ENCODE data around the gene MT1X. TPM values are rescaled to one million over a fixed set of nuclear protein-coding genes. Genes with fewer than 3 reads are reported as not detected.

MT1X gene
- total and polyA plus RNA-seq, 2 of the 13 experiments (the other 11 are each of a cell fraction or from before 2014, with no cell fraction given) = 19.7 to 288 TPM

GRCh38 chr16:56667581-56668571 is 14.4 kb upstream of the MT1X start, which contains the start of gene MT1G (continued):
- TF ChIP-seq ZNF550 (CRISPR knock-in tag; IDR thresholded peaks at IDR 0.05; ENCODE audit: borderline replicate concordance) = no peak
- no peak for TF ChIP-seq ZFP36L2 (CRISPR knock-in tag; IDR thresholded peaks at IDR 0.05)
- TF ChIP-seq HNRNPLL (IDR thresholded peaks at IDR 0.05; ENCODE audit: low read depth, low read length, poor library complexity, severe bottlenecking) = peak; percentile 97
- no peak for TF ChIP-seq SOX5 (CRISPR knock-in tag; IDR thresholded peaks at IDR 0.05; ENCODE audit: borderline replicate concordance)
- no peak for TF ChIP-seq NFATC3 (CRISPR knock-in tag; IDR thresholded peaks at IDR 0.05)
- TF ChIP-seq BRD4 (CRISPR knock-in tag; IDR thresholded peaks at IDR 0.05) = no peak
- TF ChIP-seq SRSF1 (optimal IDR thresholded peaks at IDR 0.05; ENCODE audit: low read depth, low read length) = no peak
- TF ChIP-seq ZNF44 (CRISPR knock-in tag; IDR thresholded peaks at IDR 0.05) = no peak; the same call in 1 of the 2 replicates
- no peak for TF ChIP-seq FOXA3 (CRISPR knock-in tag; IDR thresholded peaks at IDR 0.05)
- TF ChIP-seq HES4 (CRISPR knock-in tag; IDR thresholded peaks at IDR 0.05; ENCODE audit: borderline replicate concordance) = no peak
- TF ChIP-seq ARNT (IDR thresholded peaks at IDR 0.05) = no peak
- no peak for TF ChIP-seq ZIK1 (CRISPR knock-in tag; IDR thresholded peaks at IDR 0.05; ENCODE audit: borderline replicate concordance, low read depth)
- no peak for TF ChIP-seq DPF2 (CRISPR knock-in tag; IDR thresholded peaks at IDR 0.05; ENCODE audit: borderline replicate concordance, low read depth)
- no peak for TF ChIP-seq MXD1 (CRISPR knock-in tag; IDR thresholded peaks at IDR 0.05)
- no peak for TF ChIP-seq MAFG (CRISPR knock-in tag; IDR thresholded peaks at IDR 0.05)
- no peak; the same call in 1 of the 2 replicates for TF ChIP-seq SALL2 (CRISPR knock-in tag; IDR thresholded peaks at IDR 0.05)
- TF ChIP-seq ZSCAN30 (CRISPR knock-in tag; IDR thresholded peaks at IDR 0.05) = no peak
- no peak for TF ChIP-seq ZBTB49 (CRISPR knock-in tag; IDR thresholded peaks at IDR 0.05; ENCODE audit: borderline replicate concordance)
- TF ChIP-seq SMAD9 (CRISPR knock-in tag; IDR thresholded peaks at IDR 0.05) = no peak
- no peak for TF ChIP-seq ZZZ3 (CRISPR knock-in tag; IDR thresholded peaks at IDR 0.05; ENCODE audit: borderline replicate concordance)
- no peak for TF ChIP-seq ZHX1 (CRISPR knock-in tag; IDR thresholded peaks at IDR 0.05; ENCODE audit: low read depth)
- TF ChIP-seq ESRRA (CRISPR knock-in tag; IDR thresholded peaks at IDR 0.05; ENCODE audit: low read depth) = no peak; the same call in none of the 2 replicates
- TF ChIP-seq NFKBIZ (CRISPR knock-in tag; IDR thresholded peaks at IDR 0.05) = no peak
- TF ChIP-seq ZNF382 (CRISPR knock-in tag; IDR thresholded peaks at IDR 0.05; ENCODE audit: borderline replicate concordance) = no peak
- no peak for TF ChIP-seq ZNF460 (CRISPR knock-in tag; IDR thresholded peaks at IDR 0.05; ENCODE audit: borderline replicate concordance)

Measured in HepG2 (cell line).